ENCODE results near the gene TIMELESS. TPM values are rescaled to one million over a fixed set of nuclear protein-coding genes. Genes with fewer than 3 reads are reported as not detected.

TIMELESS gene
- total and polyA plus RNA-seq, 2 experiments from 2014 or later, result 28.7 to 54.8 TPM

GRCh38 chr12:56479625-56480024 is 30.4 kb upstream of the TIMELESS start:
- H3K4me1 Mint-ChIP-seq, result no peaks in the 10 kb centered on the region; the same call in 2 of the 3 replicates
- peaks cover 8% of the 10 kb centered on the region for H4K20me1 ChIP-seq (replicated peaks; ENCODE audit: insufficient read depth)
- H3K27me3 Mint-ChIP-seq (ENCODE audit: insufficient read depth, low read depth, poor library complexity), result peaks cover 8% of the 10 kb centered on the region
- H3K4me3 Mint-ChIP-seq, result no peak overlapping the region
- TF ChIP-seq EZH2phosphoT487 (IDR thresholded peaks at IDR 0.05; ENCODE audit: unreplicated experiment) (no peak), STAT1 (IDR thresholded peaks at IDR 0.05; ENCODE audit: unreplicated experiment) (no peak), POLR2AphosphoS5 (IDR thresholded peaks at IDR 0.05; ENCODE audit: low read depth) (no peak), REST (IDR thresholded peaks at IDR 0.05; ENCODE audit: unreplicated experiment) (no peak), ETS1 (IDR thresholded peaks at IDR 0.05) (no peak), ZNF462 (CRISPR knock-in tag; IDR thresholded peaks at IDR 0.05) (no peak), CTCF (conservative IDR thresholded peaks at IDR 0.05; ENCODE audit: low read depth in 2 of 2) (no peak), JUNB (IDR thresholded peaks at IDR 0.05; ENCODE audit: unreplicated experiment) (no peak), NANOG (IDR thresholded peaks at IDR 0.05; ENCODE audit: borderline replicate concordance) (no peak), ZNF331 (CRISPR knock-in tag; IDR thresholded peaks at IDR 0.05; ENCODE audit: low read depth) (no peak), ZNF114 (CRISPR knock-in tag; IDR thresholded peaks at IDR 0.05) (no peak), CREB1 (CRISPR knock-in tag; IDR thresholded peaks at IDR 0.05; ENCODE audit: low read depth) (no peak), EZH2 (IDR thresholded peaks at IDR 0.05; ENCODE audit: low read depth, unreplicated experiment) (no peak)
- H3K79me2 ChIP-seq (replicated peaks; ENCODE audit: insufficient read depth), result peaks cover 2% of the 10 kb centered on the region; the same call in 1 of the 2 replicates
- H3K4me2 ChIP-seq, result no peak overlapping the region
- DNase-seq (ENCODE audit: low spot score), result no peak
- H3K27ac Mint-ChIP-seq, result no peak overlapping the region
- H3K27me3 ChIP-seq (ENCODE audit: insufficient read depth), result no peaks in the 10 kb centered on the region
- H3K4me3 ChIP-seq, result no peak overlapping the region
- H3K4me1 ChIP-seq (ENCODE audit: insufficient read depth), result no peaks in the 10 kb centered on the region
- H2AFZ ChIP-seq, result no peak overlapping the region
- H3K27ac ChIP-seq (ENCODE audit: low read depth), result no peak overlapping the region
- H3K36me3 Mint-ChIP-seq (ENCODE audit: low read depth), result peaks cover 3% of the 10 kb centered on the region; the same call in 1 of the 3 replicates
- H3K9me2 ChIP-seq (ENCODE audit: insufficient read depth), result no peaks in the 10 kb centered on the region
- no peaks in the 10 kb centered on the region for H3F3A ChIP-seq (replicated peaks; ENCODE audit: low read depth)
- H3K9me3 Mint-ChIP-seq, result no peaks in the 10 kb centered on the region
- no peak for ATAC-seq
- no peaks in the 10 kb centered on the region for H3K36me3 ChIP-seq (ENCODE audit: insufficient read depth)

All from GM23338 (cell line).